Stimulated activated CD8-positive, alpha-beta memory T cell treated with anti-CD3 and anti-CD28 coated beads, Interleukin-12 subunit alpha, Interleukin-12 subunit beta, amount 100 ng/mL, for 4 hours (primary cell): ENCODE measurements around the gene NFATC4.

ENCODE experiments used
- DNase-seq: peaks from one replicate; pipeline ENCODE4 v3.0.0-alpha.2; 2020; ENCODE audit warnings: low read depth

Gene NFATC4

DNA sequence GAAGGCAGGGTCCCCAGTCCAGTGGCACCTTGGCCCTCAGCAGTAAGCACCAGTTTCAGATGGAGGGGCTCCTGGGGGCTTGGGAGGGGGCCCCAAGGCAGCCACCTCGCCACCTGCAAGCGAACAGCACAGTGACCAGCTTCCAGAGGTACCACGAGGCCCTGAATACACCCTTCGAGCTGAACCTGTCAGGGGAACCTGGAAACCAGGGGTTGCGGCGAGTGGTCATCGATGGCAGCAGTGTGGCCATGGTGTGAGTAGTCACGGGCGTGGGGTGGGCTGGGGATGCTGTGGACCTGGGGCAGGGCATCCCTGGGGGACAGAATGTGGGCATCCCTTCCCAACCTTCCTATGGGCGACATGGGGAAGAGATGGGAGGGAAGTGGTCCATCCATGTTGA, 42.0 kb downstream of the NFATC4 start:
- no peak for DNase-seq

DNA sequence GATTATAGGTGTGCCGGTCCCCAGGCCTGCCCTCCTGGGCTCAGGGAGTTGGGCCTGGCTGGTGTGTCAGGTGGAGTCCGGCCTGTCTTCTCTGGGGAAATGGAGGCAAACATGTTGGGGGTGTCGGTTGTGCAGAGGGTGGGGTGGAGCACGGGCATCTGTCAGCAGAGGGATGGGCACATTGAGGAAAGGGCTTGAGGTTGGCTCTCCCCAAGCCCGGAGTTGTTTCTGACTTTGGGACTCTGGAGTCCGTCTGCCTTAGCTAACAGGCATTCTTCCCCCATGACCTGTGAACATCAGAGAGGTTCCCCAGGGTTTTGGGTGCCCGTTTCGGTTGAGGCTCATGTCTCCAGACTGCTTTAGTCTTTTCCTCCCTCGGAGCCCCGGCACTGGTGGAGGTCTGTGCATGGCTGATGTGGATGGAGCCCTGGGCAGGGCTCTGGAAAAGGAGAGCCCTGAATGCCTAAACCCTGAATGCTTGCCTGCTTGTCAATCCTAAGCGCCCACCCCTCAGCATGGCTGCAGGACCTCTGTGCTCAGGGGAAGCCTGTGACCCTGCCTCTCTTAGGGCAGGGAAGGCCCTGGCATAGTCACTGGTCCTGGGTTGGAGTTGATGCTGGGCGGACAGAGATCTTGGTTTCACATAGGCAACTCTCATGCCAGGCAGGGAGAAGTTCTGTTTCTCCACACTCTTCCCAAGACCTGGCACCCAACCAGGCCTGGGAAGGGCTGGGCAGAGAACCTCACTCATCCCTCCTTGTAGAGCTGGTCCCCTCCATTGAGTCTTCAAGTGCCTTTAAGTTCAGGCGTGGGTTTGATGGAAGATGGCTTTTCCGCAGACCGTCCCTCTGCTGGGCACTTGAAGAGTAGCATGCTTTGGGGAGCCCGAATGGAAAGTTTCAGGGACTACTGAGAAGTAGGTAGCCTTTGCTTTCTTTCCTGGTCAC, 43.7 kb downstream of the NFATC4 start:
- no peak for DNase-seq

DNA sequence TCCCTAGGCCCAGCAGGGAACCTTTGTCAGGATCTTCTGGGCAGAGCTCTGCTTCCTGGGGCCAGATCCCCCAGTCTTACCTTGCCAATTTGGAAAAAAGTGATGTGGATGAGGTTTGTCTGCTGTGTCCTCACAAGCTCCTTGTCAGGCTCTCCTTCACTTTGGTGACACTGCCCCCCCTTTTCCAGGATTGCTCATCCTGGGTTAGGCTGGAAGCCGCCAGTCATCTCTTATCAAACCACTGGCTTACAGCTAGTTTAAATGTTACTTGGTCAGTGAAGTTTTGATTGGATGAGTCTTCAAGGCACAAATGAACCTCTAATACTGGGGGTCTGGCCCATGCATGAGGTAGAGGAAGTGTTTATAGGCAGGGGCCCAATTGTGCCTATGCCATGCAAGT, 46.1 kb downstream of the NFATC4 start:
- no peak for DNase-seq

DNA sequence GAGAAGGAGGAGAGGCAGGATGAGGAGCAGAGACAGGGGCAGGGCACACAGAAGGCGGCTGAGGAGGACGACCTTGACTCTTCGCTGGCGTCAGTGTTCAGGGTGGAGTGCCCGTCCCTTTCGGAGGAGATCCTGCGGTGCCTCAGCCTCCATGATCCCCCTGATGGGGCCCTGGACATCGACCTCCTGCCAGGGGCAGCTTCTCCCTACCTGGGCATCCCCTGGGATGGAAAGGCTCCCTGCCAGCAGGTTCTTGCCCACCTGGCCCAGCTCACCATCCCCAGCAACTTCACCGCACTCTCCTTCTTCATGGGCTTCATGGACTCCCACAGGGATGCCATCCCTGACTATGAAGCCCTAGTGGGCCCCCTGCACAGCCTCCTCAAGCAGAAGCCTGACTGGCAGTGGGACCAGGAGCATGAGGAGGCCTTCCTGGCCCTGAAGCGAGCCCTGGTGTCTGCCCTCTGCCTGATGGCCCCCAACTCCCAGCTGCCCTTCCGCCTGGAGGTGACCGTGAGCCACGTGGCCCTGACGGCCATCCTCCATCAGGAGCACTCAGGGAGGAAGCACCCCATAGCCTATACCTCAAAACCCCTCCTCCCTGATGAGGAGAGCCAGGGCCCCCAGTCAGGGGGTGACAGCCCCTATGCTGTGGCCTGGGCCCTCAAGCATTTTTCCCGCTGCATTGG, 46.9 kb downstream of the NFATC4 start:
- no peak for DNase-seq

DNA sequence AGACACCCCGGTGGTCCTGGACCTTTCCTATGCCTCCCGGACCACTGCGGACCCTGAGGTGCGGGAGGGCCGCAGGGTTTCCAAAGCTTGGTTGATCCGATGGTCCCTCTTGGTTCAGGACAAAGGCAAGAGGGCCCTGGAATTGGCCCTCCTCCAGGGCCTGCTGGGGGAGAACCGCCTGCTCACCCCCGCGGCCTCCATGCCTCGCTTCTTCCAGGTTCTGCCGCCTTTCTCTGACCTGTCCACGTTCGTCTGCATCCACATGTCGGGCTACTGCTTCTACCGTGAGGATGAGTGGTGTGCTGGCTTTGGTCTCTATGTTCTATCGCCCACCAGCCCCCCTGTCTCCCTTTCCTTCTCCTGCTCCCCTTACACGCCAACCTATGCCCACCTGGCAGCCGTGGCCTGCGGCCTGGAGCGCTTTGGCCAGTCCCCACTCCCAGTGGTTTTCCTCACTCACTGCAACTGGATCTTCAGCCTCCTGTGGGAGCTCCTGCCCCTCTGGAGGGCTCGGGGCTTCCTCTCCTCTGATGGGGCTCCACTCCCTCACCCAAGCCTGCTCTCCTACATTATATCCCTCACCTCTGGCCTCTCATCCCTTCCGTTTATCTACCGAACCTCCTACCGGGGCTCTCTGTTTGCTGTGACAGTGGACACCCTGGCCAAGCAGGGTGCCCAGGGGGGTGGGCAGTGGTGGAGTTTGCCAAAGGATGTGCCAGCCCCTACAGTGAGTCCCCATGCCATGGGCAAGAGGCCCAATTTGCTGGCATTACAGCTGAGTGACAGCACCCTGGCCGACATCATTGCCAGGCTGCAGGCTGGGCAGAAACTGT, 47.7 kb downstream of the NFATC4 start:
- DNase-seq, result no peak

DNA sequence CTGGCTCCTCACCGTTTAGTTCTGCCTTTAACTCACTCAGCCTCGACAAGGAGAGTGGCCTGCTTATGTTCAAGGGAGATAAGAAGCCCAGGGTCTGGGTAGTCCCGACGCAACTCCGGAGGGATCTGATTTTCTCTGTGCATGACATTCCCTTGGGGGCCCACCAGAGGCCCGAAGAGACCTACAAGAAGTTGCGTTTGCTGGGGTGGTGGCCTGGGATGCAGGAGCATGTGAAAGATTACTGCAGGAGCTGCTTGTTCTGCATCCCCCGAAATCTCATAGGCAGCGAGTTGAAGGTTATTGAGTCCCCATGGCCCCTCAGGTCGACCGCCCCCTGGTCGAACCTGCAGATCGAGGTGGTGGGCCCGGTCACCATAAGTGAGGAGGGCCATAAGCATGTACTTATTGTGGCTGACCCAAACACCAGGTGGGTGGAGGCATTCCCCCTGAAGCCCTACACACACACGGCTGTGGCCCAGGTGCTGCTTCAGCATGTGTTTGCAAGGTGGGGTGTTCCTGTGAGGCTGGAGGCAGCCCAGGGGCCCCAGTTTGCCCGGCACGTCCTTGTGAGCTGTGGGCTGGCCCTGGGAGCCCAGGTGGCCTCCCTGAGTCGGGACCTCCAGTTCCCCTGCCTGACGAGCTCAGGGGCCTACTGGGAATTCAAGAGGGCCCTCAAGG, 48.4 kb downstream of the NFATC4 start:
- DNase-seq, result no peak

DNA sequence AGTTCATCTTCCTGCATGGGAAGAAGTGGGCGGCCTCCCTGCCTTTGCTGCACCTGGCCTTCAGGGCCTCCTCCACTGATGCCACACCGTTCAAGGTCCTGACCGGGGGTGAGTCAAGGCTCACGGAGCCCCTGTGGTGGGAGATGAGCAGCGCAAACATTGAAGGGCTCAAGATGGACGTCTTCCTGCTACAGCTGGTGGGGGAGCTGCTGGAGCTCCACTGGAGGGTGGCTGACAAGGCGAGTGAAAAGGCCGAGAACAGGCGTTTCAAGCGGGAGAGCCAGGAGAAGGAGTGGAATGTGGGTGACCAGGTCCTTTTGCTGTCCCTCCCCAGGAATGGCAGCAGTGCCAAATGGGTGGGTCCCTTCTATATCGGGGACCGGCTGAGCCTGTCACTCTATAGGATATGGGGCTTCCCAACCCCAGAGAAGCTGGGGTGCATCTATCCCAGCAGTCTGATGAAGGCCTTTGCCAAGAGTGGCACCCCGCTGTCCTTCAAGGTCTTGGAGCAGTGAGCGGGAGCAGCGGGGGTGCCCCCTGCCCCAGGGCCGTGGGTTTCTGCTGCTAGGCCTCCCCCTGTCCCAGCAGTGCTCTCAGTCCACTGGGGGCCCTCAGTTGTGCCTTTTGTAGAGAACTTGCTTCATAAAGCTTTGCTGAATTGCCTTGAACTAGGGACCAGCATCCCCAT, 49.1 kb downstream of the NFATC4 start:
- DNase-seq, result no peak

DNA sequence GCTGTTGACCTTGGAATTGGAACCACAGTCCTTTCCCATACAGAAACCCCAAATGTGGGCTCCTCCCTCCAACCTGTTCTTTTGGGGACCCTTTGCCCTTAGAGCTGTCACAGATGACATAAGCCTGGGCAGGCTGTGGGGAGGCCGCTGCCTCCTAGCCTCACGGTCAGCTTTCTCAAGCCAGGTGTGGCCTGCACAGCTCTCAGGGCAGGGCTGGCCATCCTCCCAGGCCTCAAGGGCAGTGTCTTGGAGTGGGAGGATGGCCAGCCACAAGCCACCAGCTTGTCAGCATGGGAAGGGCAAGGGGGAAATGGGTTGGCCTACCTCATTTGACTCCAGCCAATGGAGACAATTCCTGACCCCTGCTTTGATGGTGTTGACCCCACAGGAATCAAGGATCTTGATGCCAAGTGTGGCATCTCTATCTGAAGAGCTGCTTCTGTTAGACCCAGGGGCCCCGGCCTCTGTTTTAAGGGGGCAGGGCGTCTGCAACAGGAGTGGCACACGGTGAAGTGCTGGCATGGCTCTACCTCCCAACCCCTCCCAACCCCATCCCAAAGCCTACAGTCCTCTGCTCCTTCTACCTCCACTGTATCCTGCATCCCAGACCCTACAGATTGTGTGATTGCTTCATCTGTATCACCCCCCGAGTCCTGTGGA, 50.0 kb downstream of the NFATC4 start:
- no peak for DNase-seq

DNA sequence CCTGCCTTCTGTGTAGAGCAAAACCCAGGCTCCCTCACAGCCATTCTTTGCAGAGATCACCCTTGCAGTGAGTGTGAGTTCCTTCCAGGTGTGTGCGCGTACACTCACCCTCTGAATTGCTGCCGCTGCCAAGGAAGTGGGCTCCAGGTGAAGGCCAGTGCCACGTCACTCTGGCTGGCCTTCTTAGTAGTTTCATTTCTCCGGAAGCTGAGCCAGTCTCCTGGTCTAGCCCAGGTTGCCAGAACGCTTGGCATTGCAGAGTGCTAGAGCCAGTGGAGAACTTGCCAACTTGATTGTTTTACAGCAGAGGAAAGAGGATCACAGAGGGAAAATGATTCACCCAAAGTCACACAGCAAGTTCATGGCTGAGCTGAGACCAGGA, 50.5 kb downstream of the NFATC4 start:
- DNase-seq, result no peak

DNA sequence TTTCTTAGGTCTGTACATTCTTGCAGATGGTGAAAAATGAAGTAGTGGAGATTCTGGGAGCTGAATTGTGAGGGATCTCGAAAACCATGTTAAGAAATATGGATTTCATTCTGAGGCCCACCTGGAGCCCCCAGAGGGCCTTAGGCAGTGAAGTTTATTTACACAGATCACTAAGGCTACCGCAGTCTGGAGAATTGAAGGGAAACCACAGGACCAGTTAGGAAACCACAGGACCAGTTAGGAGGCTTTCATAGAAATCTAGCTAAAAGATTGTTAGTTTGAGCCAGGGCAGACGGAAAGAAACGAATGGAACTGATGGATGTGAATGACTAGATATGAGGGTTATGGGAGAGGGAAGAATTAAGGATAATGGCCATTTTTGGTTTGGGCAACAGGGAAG, 54.3 kb downstream of the NFATC4 start:
- no peak for DNase-seq

DNA sequence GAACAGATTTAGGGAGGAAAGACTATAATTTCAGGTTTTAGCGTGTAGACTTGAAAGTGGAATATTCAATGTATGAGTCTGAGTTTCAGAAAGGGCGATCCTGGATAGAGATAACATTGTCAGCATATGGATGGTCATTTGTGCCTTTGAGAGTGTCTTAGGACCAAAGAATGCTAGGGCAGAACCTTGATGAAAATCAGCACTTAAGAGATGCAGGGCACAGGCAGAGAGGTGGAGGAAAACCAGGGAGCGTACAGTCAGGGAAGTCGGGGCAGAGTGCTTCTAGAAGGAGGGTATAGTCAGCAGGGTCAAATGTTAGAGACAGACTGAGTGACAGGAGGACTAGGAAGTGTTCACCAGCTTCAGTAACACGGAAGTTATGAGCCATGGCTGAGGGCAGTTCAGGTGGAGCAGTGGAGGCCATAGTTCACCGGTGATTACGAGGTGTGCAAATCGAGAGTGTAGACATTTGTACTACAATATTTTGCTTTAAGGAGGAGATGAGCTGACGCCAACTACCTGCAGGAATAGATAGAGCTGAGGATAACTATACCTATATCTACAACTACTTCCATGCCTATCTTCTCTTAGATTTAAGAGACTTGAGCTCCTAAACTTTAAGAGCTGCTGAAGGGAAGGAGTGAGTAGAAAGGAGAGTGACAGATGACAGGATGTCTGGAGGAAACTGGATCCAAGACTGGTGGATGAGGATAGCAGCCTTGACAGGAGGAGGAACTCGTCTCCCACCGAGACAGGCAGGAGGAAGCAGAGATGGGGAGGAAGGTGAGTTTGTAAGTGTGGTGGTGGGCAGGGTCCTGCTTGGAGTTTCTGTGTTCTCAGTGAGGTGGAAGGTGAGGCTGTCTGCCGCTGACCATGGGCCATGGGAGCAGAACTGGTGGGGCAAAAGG, 55.0 kb downstream of the NFATC4 start:
- no peak for DNase-seq

DNA sequence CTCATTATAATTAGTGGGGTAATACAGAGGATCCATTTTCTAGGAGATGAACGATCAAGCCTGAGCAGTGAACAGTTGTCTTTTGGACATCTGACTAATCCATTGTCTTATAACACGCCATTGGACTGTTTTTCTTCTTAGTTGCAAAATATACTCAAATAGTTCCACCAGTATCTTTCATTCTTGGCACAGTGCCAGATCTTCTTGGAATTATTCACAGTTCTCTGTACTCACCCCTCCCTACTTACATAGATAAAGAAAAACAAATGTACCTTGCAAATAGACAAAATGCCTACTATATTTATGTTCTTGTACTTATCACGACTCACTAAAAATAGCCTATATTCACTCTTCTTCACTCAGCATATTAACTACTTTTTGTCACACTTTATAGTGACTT, 57.7 kb downstream of the NFATC4 start:
- no peak for DNase-seq

DNA sequence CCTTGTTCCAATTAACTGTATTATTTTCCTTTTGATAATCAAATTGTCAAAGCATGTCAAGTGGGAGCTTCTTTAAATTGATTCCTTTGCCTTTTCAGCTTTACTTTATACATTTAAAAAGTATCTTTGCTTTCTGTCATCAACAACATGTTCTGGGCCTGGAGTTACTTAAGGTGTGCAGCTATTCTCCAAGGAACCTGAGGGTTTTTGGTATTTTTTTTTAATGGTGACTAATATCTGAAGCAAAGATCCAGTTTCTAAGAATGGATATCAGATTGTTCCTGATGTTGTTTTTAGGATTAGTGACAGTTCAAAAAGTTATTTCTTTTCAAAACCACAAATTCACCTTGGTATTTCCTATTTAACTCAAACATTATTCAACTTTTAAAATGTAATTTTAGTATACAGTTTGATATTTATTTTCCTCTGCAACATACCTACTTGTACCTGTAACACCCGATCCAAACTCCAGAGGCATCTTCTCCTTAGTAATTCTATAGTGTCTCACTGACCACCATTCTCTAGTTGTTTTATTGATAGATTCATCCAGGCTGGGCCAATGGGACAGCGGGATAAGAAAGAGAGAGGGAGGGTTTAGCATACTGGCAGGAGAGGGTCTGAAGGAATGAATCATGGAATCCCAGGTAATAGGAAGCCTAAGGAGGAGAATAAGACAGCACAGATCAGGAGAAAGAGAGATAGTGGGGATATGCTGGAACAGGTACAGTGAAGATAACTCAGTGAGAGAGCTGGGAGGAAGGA, 58.3 kb downstream of the NFATC4 start:
- no peak for DNase-seq

DNA sequence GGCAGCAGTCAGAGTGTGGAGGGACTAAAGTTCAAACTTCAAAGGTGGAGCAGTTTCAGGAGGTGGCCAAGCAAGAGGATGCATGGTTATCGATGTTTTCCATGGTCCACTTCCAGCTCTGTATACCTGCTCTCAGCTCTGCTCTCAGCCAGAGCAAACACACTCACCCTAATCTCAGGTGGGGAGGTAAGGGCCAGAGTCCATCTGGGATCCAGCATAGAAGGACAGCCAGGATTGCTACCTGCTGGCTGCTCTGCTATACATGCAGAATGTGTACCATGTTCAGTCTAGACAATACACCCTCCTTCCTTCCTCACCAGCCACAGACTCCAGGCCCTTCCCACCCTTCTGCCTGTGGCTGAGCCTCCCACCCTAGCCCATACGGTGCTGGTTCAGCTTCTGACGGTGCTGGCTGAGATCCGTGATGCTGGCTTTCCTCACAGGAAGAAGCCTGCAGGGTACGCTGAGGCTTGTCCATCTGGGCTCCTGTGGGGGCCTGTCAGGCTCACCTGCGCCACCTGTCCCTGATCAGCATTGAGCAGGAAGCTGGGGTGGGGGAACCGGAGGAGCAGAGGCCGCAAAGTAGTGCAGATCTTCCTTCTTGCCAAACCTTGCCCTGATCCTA, 59.0 kb downstream of the NFATC4 start:
- DNase-seq, result no peak

DNA sequence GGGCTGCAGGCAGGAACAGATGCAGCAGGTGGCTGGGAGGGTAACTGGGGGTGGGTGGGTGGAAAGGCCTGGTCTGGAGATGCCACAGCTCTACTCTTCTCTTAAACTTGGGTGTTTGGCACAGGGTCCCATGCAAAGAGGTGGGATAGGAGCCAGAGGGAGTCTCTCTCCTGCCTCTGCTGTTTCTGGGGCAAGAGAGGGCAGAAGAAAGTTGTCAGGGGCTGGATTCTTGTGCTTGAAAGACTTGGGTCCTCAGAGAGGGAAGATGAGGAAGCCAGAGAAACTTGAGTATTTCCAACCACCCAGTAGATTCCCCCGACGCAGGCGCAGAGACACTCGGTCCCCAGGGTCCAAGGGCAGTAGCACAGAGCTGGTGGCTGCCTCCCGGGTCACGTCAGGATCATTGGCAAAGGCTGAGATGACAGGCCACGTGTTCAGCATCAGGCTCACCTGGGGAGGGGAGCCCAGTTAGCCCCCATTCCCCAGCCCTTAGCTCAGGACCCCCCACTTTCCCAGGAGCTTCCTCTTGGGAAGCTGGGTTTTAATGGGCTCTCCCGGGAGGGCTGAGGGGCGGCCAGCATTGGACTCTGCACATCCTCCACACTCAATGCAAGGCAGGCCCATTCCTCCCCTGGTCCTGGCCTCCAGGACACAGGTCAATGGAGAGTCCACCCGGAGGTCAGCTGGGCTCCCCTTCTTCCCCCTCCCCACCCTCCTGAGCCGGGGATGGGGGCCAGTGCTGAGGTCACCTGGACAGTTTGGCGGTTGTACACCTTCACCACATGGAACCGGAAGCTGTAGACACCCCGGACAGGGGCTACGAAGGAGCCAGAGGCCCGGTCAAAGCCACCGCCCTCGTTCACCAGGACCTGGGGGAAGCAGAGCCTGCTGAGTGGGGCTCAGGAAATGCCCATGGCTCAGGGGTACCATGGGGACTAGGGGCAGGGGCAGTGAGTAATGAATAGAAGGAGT, 59.8 kb downstream of the NFATC4 start:
- DNase-seq, result no peak

DNA sequence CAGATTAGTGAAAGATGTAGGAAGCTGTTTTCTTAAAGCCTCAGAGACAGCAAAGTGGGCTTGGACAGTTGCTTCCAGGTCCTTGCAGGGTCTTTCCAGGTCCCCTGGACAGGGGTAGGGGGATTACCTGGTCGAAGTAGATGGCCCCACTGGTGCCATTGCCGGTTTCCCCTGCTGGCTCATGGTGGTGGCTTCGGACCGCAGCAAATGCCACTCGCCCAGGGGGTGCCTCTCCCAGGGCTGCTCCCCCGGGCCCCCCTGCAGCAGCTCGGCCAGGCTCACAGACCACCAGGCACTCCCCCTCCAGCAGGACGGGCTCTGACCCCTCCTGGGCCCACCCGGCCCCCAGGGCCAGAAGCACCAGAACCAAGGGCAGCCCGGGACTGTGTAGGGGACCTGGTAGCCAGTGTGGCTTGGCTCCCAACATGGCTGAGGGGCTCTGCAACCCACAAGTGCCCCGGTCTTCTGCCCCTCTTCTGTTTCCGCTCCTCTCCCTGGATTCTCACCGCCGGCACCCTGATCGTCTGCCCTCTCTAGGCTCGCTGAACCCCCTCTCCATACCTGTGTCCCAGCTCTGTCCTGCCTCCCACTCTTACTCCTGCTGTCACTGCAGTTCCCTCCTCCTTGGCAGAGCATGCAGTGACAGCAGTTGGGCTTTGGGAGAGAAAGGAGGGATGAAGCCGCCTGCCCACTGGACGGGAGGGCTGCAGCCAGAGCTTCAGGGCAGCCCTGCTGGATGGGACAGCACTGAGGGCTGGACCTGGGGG, 60.8 kb downstream of the NFATC4 start:
- no peak for DNase-seq
